Activated T-cell treated with anti-CD3 and anti-CD28 coated beads, Interleukin-2, amount 50 U/mL, for 1 hour (primary cell): ENCODE data around the gene HOMER2.

Experiments used
- DNase-seq: peaks from one replicate; pipeline ENCODE4 v3.0.0-alpha.2; 2020

Gene HOMER2

DNA sequence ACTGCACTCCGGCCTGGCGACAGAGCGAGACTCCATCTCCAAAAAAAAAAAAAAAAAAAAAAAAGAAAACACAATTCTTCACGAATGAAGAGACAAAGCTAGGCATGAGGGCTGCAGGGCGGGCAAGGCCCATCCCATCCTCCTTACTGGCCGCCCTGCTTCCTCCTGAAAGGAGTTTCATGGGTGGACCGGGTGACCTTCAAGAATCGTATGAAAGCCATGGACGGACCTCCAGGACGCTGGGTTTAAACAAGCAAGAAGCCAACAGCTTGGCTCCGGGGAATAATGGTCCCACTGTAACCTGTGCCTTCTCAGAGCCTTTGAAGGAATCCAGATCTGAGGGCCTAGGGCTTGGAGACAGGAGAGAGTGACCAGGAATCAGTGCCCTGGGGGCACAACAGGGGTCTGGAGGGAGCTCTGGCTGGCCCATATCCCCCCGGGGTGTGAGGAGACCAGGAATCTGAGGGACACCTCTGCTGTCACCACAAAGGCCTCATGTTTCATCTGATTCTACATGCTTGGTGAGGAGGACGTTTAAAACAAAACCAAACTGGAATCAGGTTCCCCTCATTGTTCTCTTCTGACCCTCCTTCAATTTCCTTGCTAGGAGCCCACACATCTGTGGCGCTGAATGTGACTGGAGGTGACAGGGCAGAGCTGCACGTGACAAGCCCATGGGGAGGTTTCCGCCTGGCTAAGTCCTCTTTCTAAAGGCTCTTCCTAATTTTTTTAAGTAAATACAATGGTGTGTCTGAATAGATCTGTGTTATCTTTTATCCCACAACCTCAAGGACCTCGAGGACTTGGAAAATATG is 97.0 kb downstream of the HOMER2 start:
- DNase-seq, result no peak

DNA sequence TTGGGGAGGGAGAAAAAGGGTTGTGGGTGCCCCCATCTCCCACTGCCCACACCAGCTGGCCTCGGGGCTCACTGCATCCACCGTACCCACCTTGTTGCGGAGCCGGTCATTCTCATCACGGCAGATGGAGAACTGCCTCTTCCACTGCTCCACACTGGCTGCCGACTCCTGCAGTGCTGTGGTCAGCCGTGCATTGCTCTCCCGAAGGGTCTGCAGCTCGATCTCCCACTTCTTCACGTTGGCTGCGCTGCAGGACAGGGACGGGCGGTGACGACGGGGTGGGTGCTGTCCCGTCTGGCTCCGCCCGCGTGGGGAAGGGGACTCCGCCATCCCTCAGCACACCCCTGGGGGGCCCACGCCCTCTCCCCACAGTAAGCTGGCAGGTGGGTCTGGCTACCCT is 98.0 kb downstream of the HOMER2 start:
- no peak for DNase-seq

DNA sequence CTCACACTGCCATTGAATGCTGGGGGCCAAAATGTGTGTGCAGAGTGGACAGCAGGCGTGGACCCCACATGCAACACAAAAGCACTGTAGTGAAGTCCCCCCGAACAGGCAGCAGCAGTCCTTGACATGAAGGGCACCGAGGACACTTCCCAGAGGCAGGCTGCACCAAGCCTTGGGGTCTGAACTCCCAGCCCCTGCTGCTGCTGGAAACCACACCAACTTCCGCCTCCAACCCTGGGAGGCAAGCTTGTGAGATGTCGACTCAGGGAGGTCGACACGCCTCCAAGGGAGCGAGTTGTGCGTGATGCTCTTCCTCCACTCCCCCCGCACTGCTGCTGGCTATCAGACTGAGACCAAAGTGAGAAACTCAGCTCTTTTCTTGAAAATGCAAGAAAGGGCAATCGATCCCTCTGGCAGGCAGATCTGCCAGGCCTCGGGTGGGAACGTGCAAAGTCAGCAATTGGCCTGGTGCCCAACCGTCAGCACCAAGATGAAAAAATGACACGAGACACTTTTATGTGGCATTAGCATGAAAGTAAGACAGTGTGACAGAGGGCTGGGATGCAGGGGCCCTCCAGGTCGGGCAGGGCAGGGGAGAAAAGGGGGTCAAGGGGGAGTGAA is 99.5 kb downstream of the HOMER2 start:
- DNase-seq, result no peak

DNA sequence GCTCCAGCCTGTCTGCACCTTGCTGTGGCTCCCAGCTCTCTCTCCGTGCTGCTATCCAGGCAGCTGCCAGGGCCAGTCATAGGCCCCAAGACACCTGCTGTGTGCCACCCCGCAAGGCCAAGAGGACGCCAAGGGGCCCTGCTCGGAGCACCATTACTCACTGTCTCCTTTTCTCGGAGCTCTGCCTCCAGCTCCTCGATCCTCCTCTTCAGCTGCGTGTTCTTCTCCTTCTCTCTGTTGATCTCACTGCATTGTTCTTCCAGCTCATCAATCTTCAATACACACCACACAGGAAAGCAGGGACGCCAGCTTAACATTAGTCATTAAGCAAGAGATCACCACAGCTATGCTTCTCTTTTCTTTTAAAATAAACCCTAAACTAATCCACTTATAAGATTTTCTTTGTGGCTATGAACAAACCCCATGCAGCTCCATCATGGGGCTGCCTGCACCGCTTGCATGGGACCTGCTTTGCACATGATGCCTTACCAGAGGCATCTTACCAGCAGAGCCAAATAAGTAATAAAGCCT is 100.5 kb downstream of the HOMER2 start:
- DNase-seq, result no peak

DNA sequence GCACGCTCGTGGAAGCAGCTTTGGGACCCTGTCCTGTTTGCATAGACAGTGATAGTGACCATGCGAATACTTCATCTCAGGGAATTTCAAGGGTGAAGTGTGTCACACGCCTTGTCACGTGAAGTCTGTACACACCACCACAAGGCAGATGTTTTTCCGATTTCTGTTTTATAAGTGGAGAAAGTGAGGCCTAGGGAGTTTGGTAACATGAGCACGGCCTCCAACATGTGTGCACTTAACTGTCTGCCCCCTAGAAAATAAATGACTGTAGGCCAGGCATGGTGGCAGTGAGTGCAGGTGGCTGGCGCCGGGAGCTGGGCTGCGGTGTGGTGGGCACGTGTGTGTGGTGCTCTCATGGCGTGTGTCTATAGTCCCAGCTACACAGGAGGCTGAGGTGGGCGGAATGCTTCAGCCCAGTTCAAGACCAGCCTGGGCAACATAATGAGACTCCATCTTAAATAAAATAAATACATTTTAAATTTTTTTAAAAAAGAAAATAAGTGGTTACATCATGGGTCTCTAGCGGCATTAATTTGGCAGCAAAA is 101.1 kb downstream of the HOMER2 start:
- no peak for DNase-seq

DNA sequence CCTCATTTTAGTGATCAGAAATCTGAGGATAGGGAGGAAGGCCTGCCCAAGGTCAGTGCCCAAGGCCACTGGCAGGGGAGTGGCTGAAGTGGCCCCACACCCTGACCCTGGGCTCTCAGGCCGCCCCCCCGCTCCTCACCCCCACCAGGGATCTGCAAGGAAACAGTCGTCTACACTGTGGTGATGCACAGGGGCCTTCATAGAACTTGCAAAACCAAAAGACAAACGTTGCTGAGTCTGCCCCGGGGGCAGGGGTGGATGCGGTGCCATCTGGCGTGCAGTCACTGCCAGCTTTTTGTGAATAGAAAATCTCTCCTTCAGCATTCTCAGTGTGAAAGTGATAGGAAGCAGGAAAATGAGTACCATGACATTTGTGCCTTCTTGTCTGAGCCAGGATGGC is 101.8 kb downstream of the HOMER2 start:
- DNase-seq, result no peak

DNA sequence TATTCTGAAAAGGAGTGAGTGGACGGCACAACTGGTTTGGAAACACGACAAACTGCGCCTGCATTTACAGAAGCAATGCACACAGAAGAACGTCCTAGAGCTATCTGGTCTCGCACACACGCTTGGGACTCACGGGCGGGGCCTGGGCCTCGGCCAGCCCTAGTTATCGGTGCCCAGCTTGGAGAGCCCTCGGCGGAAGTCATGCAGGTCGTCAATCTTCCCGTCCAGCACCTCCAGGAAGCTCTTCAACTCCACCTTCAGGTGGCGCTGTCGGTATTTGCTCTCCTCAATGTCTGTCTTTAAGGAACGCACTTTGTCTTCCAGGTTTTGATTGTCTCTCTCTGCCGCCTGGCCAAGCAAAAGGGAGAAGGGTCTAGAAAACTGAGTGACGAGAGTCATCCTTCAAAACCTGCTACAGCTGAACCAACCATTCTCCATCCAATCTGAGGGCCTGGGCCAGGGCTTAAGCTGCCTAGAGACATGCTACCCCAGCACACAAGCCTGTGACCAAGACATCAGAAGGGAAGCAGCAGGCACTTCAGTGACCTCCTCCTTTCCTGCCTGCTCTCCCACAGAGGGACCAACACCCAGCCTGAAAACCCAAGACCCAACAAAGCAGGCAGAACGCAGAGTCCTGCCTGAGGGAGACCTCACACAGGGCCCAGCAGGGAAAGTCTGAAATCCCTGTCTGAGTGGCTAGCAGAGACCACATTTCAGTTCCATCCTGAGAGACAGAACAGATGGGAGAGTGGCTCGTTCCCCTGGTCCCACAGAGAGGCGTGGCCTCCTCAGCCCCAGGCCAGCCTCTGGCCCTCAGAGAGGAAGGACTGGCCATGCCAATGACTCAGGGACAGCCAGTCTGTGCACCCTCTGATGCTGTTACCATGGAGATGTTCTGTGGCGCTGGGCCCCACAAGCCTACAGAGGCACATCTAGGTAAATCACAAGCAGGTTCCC is 102.7 kb downstream of the HOMER2 start:
- no peak for DNase-seq

DNA sequence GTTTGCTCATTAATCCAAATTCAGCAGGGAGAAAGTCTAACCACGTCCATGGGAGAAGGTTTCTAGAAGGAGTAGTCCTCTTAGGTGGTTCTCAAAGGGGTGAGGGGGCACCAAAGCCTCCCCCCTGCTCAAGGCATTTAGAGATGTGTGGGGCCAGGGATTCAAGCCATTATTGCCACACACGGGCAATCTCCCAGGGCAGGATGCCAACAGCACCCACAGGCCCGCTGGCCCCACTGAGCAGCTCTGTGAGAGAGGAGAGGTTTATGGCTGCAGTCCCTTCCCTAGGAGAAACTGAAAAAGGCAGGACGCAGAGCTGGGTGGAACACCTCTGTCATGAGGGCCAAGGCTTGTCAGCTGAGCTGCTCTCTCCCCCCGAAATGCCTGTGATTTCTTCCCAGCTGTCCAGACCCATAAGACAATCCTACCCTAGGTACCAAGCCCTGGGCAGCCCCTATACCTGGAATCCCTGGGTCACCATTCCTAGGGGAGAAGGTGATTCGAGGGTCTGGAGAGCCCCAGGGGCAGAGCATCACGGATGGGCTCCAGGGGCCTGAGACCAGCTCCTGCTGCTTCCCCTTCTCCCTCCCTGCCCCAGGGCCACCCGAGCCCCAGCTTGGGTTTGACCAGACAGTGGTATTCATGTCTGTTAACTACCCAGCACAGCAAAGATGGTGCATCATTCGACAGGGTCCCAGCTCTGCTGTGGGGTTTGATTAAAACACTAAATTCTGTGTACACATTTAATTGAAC is 104.1 kb downstream of the HOMER2 start:
- no peak for DNase-seq

DNA sequence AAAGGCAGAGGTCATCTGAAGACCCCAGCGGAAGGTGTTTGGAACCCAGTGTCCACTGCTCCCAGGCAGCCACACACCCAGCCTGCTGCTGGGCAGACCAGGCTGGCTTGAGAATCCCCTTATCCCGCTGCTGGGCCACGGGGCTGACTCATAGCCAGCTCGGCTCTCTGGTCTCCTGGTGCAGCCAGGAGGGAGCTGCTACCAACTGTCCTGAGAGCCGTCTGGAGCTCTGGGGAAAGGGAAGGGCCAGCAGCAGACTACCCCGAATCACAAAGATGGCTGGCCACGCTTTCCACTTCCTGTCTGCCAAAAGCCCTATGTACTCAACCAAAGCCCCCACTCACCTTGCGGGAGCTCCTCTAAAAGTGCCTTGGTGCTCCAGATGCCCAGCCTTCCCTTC is 104.8 kb downstream of the HOMER2 start:
- DNase-seq, result no peak

DNA sequence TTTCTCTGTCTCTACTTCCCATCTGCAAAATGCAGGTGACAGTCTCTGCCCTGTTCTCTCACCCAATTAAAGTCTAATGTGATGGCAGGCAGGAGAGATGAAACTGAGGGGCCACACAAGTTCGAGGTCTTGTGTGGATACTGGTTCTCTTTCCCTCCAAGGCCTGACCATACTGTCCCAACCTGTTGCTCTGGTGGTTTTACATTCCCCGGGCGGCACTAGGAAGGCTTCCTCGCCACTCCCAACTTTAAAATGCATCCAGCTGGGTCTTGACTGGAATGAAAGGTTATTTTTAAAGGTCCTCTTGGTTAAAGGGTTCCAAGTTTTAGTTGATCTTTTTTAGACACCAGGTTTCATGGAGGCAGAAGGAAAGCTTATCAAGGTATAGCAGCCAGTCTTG is 105.9 kb downstream of the HOMER2 start:
- DNase-seq, result no peak

DNA sequence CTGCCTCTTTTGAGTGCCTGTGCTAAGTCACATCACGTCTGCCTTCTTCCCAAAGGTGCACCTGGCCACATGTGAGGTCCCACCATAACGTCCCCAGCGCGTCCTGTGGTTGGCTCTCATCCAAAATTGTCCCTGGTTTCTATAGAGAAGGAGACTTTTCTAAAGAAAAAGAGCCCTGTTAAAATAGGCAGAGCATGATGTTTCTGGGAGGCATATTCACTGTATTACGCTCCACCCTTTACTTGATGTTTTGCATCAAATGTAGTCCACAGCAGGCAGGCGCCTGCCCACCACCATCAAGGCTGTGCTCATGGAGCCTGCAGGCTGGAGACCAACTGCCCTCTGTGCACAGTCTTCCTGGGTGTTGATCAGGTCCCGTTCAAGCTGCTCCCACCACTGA is 106.8 kb downstream of the HOMER2 start:
- no peak for DNase-seq

DNA sequence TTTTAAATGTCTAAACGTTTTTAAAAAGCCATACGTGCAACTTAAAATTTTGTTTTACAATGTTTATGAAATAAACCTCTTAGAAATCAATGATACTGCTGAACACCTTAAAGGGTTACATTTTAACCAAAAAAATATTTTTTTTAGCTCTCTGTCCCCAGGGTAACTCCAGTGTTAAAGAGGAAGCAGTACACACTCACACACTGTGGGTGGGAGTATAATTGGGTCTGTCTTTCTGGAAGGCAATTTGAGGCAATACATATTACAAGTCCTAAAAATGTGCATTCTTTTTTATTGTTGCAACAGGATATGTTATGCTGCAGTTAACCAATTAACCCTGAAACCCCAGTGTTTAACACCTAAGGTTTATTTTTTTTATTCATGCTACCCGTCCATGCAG is 109.0 kb downstream of the HOMER2 start:
- DNase-seq, result no peak

DNA sequence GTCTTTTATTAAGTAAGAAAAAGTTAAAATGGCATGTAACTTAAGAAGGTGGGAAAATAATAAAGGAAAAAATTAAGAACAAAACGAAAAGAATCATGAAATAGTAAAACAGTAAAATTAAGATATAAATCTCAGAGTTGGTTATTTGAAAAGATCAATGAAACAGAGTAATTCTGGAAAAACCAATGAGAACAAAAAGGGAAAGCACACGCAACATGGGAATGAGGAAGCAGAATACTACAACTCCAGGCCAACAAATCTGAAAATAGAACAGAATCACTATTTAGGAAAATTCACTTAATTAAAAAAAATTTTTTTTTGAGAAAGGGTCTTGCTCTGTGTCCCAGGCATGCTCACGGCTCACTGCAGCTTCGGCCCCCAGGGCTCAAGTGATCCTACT is 112.4 kb downstream of the HOMER2 start:
- DNase-seq, result no peak

DNA sequence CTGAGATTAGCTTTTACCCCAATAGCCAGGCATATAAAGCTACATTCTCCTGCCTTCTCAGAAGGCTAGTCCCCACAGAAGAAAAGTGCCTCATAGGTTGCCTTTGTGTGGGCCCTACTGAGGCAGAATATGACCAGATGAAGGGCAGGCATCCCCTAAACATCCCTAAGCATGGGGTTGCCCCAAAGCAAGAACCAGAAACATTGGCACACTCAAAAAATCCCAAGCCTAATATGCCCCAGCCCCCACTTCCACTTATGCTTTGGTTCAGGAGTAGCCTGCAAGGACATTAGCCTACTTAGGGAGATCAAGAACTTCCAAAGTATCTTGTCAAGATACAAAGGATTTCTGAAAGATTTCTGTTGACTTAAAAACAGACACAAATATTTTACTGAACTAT is 113.4 kb downstream of the HOMER2 start:
- DNase-seq, result no peak

DNA sequence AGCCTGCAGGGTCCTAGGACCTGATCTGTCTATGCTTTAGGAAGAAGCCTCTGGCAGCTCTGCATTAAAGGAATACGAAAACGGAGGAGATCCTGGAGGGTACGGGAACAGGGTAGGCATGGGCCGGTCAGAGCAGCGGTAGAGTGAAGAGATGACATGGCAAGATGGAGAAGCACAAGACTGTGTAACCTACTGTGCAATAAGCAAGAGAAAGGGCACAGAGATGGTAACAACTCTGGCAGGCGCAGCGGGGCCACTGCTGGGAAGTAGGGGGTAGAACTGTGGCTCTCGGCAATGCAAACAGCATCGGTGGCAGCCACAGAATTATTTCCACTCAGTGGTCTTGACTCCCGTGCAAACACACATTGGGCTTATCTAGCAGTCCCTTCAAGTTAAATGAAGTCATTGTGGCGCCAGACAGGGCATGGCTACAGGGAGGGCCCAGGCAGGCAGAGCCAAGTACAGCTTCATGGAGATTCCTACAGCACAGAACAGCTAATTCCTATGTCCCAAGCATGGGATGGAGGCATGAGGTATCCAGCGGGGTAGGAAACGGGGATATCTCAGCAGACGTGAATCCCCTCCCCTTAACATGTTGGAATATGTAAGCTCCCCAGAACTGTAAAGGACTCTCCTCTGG is 114.3 kb downstream of the HOMER2 start:
- DNase-seq, result no peak

DNA sequence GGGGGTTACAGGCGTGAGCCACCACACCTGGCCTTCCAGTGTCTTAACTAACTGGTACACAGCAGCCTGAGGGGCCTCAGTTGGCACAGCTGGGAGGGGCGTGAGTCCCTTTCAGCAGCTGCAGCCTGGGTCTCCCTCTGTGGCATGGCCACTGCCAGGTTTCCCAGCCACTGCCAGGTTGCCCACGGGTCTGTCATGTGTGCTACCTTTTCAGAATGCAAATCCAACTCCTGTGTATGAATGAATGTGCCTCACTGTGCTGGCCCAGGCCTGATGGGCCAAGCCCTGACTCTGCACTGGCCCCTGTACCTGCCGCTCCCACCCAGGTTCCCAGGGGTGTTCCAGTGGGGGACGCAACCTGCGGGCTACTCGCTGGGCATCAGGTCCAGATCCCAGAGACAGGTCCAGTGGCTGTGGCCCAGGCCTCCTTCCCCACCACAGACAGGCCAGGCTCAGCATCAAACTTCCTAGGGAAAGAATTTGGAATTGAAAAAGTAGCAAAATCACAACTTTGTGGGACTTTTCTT is 117.1 kb downstream of the HOMER2 start:
- no peak for DNase-seq

DNA sequence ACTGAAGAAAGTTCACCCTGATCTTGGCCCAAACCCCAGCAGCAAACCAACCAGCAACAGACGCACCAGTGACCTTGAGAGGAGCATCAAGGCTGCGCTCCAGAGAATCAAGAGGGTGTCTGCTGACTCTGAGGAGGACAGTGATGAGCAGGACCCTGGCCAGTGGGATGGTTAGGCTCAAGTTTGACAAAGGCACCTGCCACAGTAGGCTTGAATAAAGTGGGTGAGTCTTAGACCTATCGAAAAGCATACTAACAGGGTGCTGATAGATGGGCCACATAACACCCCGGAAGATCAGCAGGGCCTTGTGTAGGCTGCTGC is 119.2 kb downstream of the HOMER2 start:
- DNase-seq, result no peak

DNA sequence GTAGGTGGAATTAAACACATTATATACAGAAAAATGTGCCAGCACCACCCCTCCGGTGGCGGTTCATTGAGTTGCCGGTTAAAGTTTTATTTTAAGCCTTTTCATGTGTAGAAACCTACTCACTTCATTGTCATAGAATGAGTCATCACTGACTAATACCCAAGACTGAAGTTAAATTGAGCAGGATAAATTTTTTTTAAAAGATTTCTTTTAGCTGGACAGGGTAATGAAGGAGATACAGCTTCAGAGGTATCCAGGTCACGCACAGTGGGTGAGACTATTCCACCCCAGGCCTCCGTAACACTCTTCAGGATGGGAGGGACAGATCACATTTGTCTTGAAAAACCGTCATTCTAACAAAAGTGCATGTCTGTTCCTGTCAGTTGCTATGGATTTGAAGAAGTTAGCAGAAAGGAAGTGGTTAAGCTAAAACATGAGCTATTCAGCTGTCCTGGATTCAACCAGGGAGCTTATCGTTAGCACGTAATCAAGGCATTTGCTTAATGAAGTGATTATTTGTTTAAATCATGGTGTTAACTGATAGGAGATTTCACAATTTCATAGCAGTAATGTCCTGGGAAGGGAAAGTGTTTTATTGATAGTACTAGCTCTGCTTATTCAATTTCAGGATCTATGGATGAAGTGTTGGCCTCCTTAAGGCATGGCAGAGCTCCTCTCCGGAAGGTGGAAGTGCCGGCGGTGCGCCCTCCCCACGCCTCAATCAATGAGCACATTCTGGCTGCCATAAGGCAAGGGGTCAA is 119.7 kb downstream of the HOMER2 start:
- DNase-seq, result no peak

DNA sequence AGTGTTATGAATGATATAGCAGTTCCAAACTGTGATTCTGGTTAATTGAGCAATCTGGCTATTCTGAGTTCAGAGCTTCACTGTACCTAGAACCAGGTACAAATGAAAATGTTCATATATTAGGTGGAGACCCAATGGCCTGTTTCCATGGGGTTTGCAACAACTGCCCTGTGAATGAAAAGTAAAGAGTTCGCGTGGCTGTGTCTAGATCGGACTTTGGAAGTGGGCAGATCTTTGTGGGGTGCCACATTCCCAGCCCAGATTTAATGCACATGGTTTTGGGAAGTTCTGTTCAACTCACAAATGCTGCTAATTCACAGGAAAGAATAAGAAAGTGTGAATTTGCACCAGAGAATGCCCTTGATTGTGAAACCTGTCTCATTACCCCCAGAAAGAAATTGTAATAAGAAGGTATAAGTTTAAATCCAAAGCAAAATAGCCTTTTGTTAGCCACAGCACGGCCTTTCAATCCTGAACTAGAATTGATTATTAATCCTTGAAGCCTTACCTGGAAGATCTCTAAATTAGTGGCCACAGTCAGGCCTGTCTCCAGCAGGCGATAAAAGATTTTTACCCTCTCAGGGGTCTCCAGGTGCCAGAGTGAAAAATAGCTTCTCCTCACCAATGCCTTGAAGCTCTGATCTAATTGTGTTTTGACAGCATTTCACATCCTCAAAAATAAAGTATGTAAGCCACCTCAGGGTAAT is 120.5 kb downstream of the HOMER2 start:
- DNase-seq, result no peak
